Endothelial cell of umbilical vein (primary cell): ENCODE data around the gene PUS10. TPM values are rescaled to one million over a fixed set of nuclear protein-coding genes. Genes with fewer than 3 reads are reported as not detected.

Source experiments
- BruUV-seq: library from RNA; stranded (reverse); fragments of 400-500 nt; replicated peaks from 2 replicates; lab custom pipeline; 2021; lab: Mats Ljungman, UMichigan
- CTCF ChIA-PET: fragments of 300-600, 350-600 bp; sonication (Branson Sonifier 250); formaldehyde crosslinking; loops from one replicate; lab custom pipeline; 2021; ENCODE audit warnings: antibody characterized with exemption, inconsistent platforms; lab: Charles Lee
- POLR2A ChIA-PET: fragments of 300-600, 350-600 bp; sonication (Branson Sonifier 250); formaldehyde crosslinking; loops from one replicate; lab custom pipeline; 2021; ENCODE audit warnings: antibody characterized with exemption, inconsistent platforms; lab: Charles Lee
- DNase-seq: peaks from one replicate; pipeline ENCODE4 v3.0.0-alpha.2; 2011; ENCODE audit warnings: low read depth, low spot score
- FAIRE-seq: peaks from 2 replicates; lab custom pipeline; 2011; peaks lifted over from hg19 to GRCh38; lab: Jason Lieb, UNC
- H2AFZ ChIP-seq: 2 replicates; pipeline ENCODE4 v1.6.0; 2012; ENCODE audit warnings: low read depth, low read length, control low read depth, inconsistent platforms
- H3K27ac ChIP-seq: 2 replicates; pipeline ENCODE4 v1.5.1; 2011; ENCODE audit warnings: low read depth, mild to moderate bottlenecking, control low read depth, low read length, moderate library complexity; ENCODE audit not compliant: insufficient read depth
- H3K27me3 ChIP-seq, 2 experiments: 2 replicates each; pipeline versions ENCODE4 v1.6.0 to v1.6.1; 2011; ENCODE audit warnings: low read length in 2 of 2, mixed read lengths in 1 of 2; ENCODE audit not compliant: control insufficient read depth in 2 of 2, insufficient read depth in 2 of 2
- H3K36me3 ChIP-seq, 2 experiments: 2 replicates in 1 of 2; 3 replicates in 1 of 2; pipeline ENCODE4 v1.5.1; 2011; ENCODE audit warnings: low read length in 2 of 2, mild to moderate bottlenecking in 1 of 2, moderate library complexity in 1 of 2; ENCODE audit not compliant: control insufficient read depth in 2 of 2, insufficient read depth in 2 of 2; ENCODE audit errors: extremely low read depth in 1 of 2
- H3K4me1 ChIP-seq: 3 replicates; pipeline ENCODE4 v1.5.1; 2011; ENCODE audit warnings: mild to moderate bottlenecking, low read length; ENCODE audit not compliant: control insufficient read depth, insufficient read depth; ENCODE audit errors: extremely low read depth
- H3K4me2 ChIP-seq: 2 replicates; pipeline ENCODE4 v1.6.1; 2011; ENCODE audit warnings: low read length, control low read depth, mixed read lengths; ENCODE audit not compliant: insufficient read depth
- H3K4me3 ChIP-seq, 3 experiments: fragments of 200-600 bp in 1 of 3; sonication (generic), shearing (Covaris generic) in 1 of 3; replicated peaks in 1 of 3; 2 replicates each; pipeline ENCODE4 v1.5.1; 2011 to 2016; ENCODE audit warnings: control low read depth in 3 of 3, low read length in 3 of 3, mild to moderate bottlenecking in 2 of 3, inconsistent platforms in 1 of 3, low read depth in 1 of 3, moderate library complexity in 1 of 3; ENCODE audit not compliant: insufficient read depth in 1 of 3
- H3K79me2 ChIP-seq: 2 replicates; pipeline ENCODE4 v1.6.0; 2012; ENCODE audit warnings: low read length, inconsistent platforms; ENCODE audit not compliant: control insufficient read depth, insufficient read depth
- H3K9ac ChIP-seq: replicated peaks from 2 replicates; pipeline ENCODE3; 2011; ENCODE audit warnings: low read length, control low read depth; ENCODE audit not compliant: insufficient read depth; ENCODE audit errors: extremely low read depth
- H3K9me1 ChIP-seq: replicated peaks from 3 replicates; pipeline ENCODE4 v1.6.0; 2011; ENCODE audit warnings: mild to moderate bottlenecking, low read length; ENCODE audit not compliant: control insufficient read depth, insufficient read depth; ENCODE audit errors: extremely low read depth
- H3K9me3 ChIP-seq: replicated peaks from 2 replicates; pipeline ENCODE4 v1.5.1; 2012; ENCODE audit warnings: low read length, inconsistent platforms; ENCODE audit not compliant: control insufficient read depth, insufficient read depth
- H4K20me1 ChIP-seq: replicated peaks from 2 replicates; pipeline ENCODE3; 2011; ENCODE audit warnings: mild to moderate bottlenecking, low read length; ENCODE audit not compliant: control insufficient read depth, insufficient read depth; ENCODE audit errors: extremely low read depth
- EZH2 ChIP-seq: IDR thresholded peaks from 2 replicates; pipeline ENCODE4 v1.6.1; 2012; ENCODE audit warnings: borderline replicate concordance, low read depth, mild to moderate bottlenecking, moderate library complexity, low read length, inconsistent platforms; ENCODE audit not compliant: severe bottlenecking
- FOS ChIP-seq: IDR thresholded peaks from 2 replicates; pipeline ENCODE4 v1.6.1; 2011; ENCODE audit warnings: mild to moderate bottlenecking, low read length, moderate library complexity, borderline replicate concordance; ENCODE audit not compliant: insufficient read depth
- GATA2 ChIP-seq: IDR thresholded peaks from 2 replicates; pipeline ENCODE4 v1.7.0; 2011; ENCODE audit warnings: low read depth, mild to moderate bottlenecking, moderate library complexity, mixed read lengths, low read length; ENCODE audit not compliant: insufficient read length, insufficient read depth
- JUN ChIP-seq: IDR thresholded peaks from 2 replicates; pipeline ENCODE4 v1.6.1; 2011; ENCODE audit warnings: borderline replicate concordance, low read depth; ENCODE audit not compliant: insufficient read length, insufficient read depth
- MAX ChIP-seq: IDR thresholded peaks from 2 replicates; pipeline ENCODE4 v1.6.1; 2011; ENCODE audit not compliant: insufficient read depth, insufficient read length
- MYC ChIP-seq: IDR thresholded peaks from one replicate; pipeline ENCODE4 v1.6.1; 2011; ENCODE audit warnings: mild to moderate bottlenecking, low read depth, low read length
- POLR2A ChIP-seq: IDR thresholded peaks from 2 replicates; pipeline ENCODE4 v1.6.1; 2012; ENCODE audit warnings: low read depth, mild to moderate bottlenecking, control low read depth, low read length
- POLR2AphosphoS5 ChIP-seq: IDR thresholded peaks from 2 replicates; pipeline ENCODE4 v1.6.1; 2012; ENCODE audit warnings: low read depth, mild to moderate bottlenecking, control low read depth, low read length, moderate library complexity; ENCODE audit not compliant: insufficient read depth
- dilution Hi-C: fragments of 300-500 bp; cut with MboI; formaldehyde crosslinking; loops from one replicate; pipeline ENCODE4 v1.15.0; 2019; ENCODE audit warnings: low sequenced_read_pairs; ENCODE audit not compliant: extremely low pct_ligation_motif_present
- intact Hi-C: fragments of 100-400 bp; cut with micrococcal nuclease; formaldehyde crosslinking; loops from one replicate; pipeline ENCODE4 v1.10.0; 2022
- polyA plus RNA-seq, 4 experiments: library from polyadenylated mRNA; depleted of rRNA in 3 of 4; stranded (reverse) in 3 of 4; unstranded in 1 of 4; fragments of >200 nt; gene quantifications; 2 replicates each; pipeline versions ENCODE4 v1.2.1 to v1.2.3, GENCODE V29; 2011 to 2012; ENCODE audit warnings: missing spikeins in 1 of 4
- total RNA-seq: library from RNA; stranded (reverse); gene quantifications from 2 replicates; pipeline ENCODE4 v1.2.3, GENCODE V29; 2021
- TF ChIP-seq, protein P1 (sequence below), 2 donors: IDR thresholded peaks; 1 replicate in 1 of 2; 2 replicates in 1 of 2; pipeline ENCODE4 v1.5.1; 2011; ENCODE audit warnings: low read length in 2 of 2, mild to moderate bottlenecking in 2 of 2, moderate library complexity in 2 of 2, control low read depth in 1 of 2, inconsistent platforms in 1 of 2, low read depth in 1 of 2; ENCODE audit not compliant: insufficient read depth in 1 of 2; ENCODE audit errors: extremely low read depth in 1 of 2

Gene PUS10
- total and polyA plus RNA-seq, 2 donors (not counting 3 experiments of a cell fraction or from before 2014, with no cell fraction given): 3.7 to 10.3 TPM

- POLR2A ChIA-PET: no interaction called here
- H3K4me1 ChIP-seq: no peaks in the 10 kb centered on the region
These were observed 41.3 kb upstream of the PUS10 start for GRCh38 chr2:61059382-61059781.

More at GRCh38 chr2:61059382-61059781, 41.3 kb upstream of the PUS10 start:
- Histone ChIP-seq H3K9ac (no peak overlapping the region), H3K27me3 (no peaks in the 10 kb centered on the region), H3K79me2 (no peaks in the 10 kb centered on the region), H3K4me2 (no peak overlapping the region), H3K36me3 (no peaks in the 10 kb centered on the region), H3K4me3 (no peak overlapping the region), H3K9me3 (no peaks in the 10 kb centered on the region), H3K9me1 (no peaks in the 10 kb centered on the region), H4K20me1 (no peaks in the 10 kb centered on the region), H3K27ac (no peak overlapping the region), H2AFZ (no peak overlapping the region)
- no peak for TF ChIP-seq EZH2
- no peak for TF ChIP-seq JUN
- no peak for TF ChIP-seq MAX
- TF ChIP-seq MYC: no peak
- no peak for TF ChIP-seq GATA2
- TF ChIP-seq POLR2A: no peak
- TF ChIP-seq FOS: no peak
- no peak for TF ChIP-seq POLR2AphosphoS5
- TF ChIP-seq, protein P1, sequence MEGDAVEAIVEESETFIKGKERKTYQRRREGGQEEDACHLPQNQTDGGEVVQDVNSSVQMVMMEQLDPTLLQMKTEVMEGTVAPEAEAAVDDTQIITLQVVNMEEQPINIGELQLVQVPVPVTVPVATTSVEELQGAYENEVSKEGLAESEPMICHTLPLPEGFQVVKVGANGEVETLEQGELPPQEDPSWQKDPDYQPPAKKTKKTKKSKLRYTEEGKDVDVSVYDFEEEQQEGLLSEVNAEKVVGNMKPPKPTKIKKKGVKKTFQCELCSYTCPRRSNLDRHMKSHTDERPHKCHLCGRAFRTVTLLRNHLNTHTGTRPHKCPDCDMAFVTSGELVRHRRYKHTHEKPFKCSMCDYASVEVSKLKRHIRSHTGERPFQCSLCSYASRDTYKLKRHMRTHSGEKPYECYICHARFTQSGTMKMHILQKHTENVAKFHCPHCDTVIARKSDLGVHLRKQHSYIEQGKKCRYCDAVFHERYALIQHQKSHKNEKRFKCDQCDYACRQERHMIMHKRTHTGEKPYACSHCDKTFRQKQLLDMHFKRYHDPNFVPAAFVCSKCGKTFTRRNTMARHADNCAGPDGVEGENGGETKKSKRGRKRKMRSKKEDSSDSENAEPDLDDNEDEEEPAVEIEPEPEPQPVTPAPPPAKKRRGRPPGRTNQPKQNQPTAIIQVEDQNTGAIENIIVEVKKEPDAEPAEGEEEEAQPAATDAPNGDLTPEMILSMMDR (IDR thresholded peaks at IDR 0.05; ENCODE audit: extremely low read depth in 1 of 2, insufficient read depth in 1 of 2, low read depth in 1 of 2, low read length in 2 of 2): no peak
- dilution Hi-C loops: no loop called here
- no peak for FAIRE-seq
- CTCF ChIA-PET: no interaction called here
- DNase-seq: no peak
- intact Hi-C loops: no loop called here
- BruUV-seq: no TSS peak
